ENCODE data around the gene FNTB. TPM values are rescaled to one million over a fixed set of nuclear protein-coding genes. Genes with fewer than 3 reads are reported as not detected.

FNTB gene
- total and polyA plus RNA-seq, 2 donors (not counting 3 experiments of a cell fraction or from before 2014, with no cell fraction given) = 21.0 to 21.6 TPM

- no peak overlapping the region for H3K9ac ChIP-seq (replicated peaks; ENCODE audit: extremely low read depth, insufficient read depth, low read length)
- no peaks in the 10 kb centered on the region for H3K9me1 ChIP-seq (replicated peaks; ENCODE audit: control insufficient read depth, extremely low read depth, insufficient read depth, low read length)
- FAIRE-seq (no peak), DNase-seq (ENCODE audit: low read depth, low spot score) (no peak)
- no peaks in the 10 kb centered on the region for H3K27me3 ChIP-seq (ENCODE audit: control insufficient read depth in 2 of 2, insufficient read depth in 2 of 2, low read length in 2 of 2)
- intact Hi-C loops (cut with micrococcal nuclease) = no loop called here
- no peak overlapping the region for H3K27ac ChIP-seq (ENCODE audit: insufficient read depth, low read depth, low read length)
- H3K4me2 ChIP-seq (ENCODE audit: insufficient read depth, low read length) = no peak overlapping the region
- ChIA-PET POLR2A (no interaction called here), CTCF (interaction anchor here (1.6 kb wide), 1 partner anchor 12 kb away, joined by 5 read pairs; no protein-coding TSS in a partner anchor)
- H3K4me3 ChIP-seq (replicated peaks in 1 of 3; ENCODE audit: insufficient read depth in 1 of 3, low read depth in 1 of 3, low read length in 3 of 3) = no peak overlapping the region
- no peaks in the 10 kb centered on the region for H3K9me3 ChIP-seq (replicated peaks; ENCODE audit: control insufficient read depth, insufficient read depth, low read length)
- H3K79me2 ChIP-seq (ENCODE audit: control insufficient read depth, insufficient read depth, low read length) = no peaks in the 10 kb centered on the region
- BruUV-seq (replicated peaks) = no TSS peak
- no peak for TF ChIP-seq MAX (IDR thresholded peaks at IDR 0.05; ENCODE audit: insufficient read depth, insufficient read length)
- TF ChIP-seq POLR2AphosphoS5 (IDR thresholded peaks at IDR 0.05; ENCODE audit: insufficient read depth, low read depth, low read length) = no peak
- no peak for TF ChIP-seq FOS (IDR thresholded peaks at IDR 0.05; ENCODE audit: borderline replicate concordance, insufficient read depth, low read length)
- TF ChIP-seq, protein P1, sequence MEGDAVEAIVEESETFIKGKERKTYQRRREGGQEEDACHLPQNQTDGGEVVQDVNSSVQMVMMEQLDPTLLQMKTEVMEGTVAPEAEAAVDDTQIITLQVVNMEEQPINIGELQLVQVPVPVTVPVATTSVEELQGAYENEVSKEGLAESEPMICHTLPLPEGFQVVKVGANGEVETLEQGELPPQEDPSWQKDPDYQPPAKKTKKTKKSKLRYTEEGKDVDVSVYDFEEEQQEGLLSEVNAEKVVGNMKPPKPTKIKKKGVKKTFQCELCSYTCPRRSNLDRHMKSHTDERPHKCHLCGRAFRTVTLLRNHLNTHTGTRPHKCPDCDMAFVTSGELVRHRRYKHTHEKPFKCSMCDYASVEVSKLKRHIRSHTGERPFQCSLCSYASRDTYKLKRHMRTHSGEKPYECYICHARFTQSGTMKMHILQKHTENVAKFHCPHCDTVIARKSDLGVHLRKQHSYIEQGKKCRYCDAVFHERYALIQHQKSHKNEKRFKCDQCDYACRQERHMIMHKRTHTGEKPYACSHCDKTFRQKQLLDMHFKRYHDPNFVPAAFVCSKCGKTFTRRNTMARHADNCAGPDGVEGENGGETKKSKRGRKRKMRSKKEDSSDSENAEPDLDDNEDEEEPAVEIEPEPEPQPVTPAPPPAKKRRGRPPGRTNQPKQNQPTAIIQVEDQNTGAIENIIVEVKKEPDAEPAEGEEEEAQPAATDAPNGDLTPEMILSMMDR (IDR thresholded peaks at IDR 0.05; ENCODE audit: extremely low read depth in 1 of 2, insufficient read depth in 1 of 2, low read depth in 1 of 2, low read length in 2 of 2) = no peak
- no peak for TF ChIP-seq GATA2 (IDR thresholded peaks at IDR 0.05; ENCODE audit: insufficient read depth, insufficient read length, low read depth, low read length)
- no peak for TF ChIP-seq POLR2A (IDR thresholded peaks at IDR 0.05; ENCODE audit: low read depth, low read length)
- no peak for TF ChIP-seq MYC (IDR thresholded peaks at IDR 0.05; ENCODE audit: low read depth, low read length)
- peaks cover 3% of the 10 kb centered on the region for H3K4me1 ChIP-seq (ENCODE audit: control insufficient read depth, extremely low read depth, insufficient read depth, low read length)
- dilution Hi-C loops (cut with MboI; ENCODE audit: extremely low pct_ligation_motif_present, low sequenced_read_pairs) = no loop called here
- no peak overlapping the region for H2AFZ ChIP-seq (ENCODE audit: low read depth, low read length)
- H3K36me3 ChIP-seq (ENCODE audit: control insufficient read depth in 2 of 2, extremely low read depth in 1 of 2, insufficient read depth in 2 of 2, low read length in 2 of 2) = peaks cover 2 to 8% of the 10 kb centered on the region in 2 experiments
- no peaks in the 10 kb centered on the region for H4K20me1 ChIP-seq (replicated peaks; ENCODE audit: control insufficient read depth, extremely low read depth, insufficient read depth, low read length)
Observed at GRCh38 chr14:65052832-65053231, 66.1 kb downstream of the FNTB start.

All from endothelial cell of umbilical vein (primary cell).